Trophoblast cell (in vitro differentiated cells and primary cell): ENCODE results near the gene BMS1.

Experiments used
- DNase-seq, 2 donors: peaks; one replicate each; pipeline ENCODE4 v3.0.0-alpha.2; 2016
- H2AFZ ChIP-seq: 2 replicates; pipeline ENCODE4 v1.6.1; 2013; ENCODE audit warnings: low read length, moderate library complexity, mild to moderate bottlenecking; ENCODE audit not compliant: insufficient read depth, poor library complexity
- H2AK5ac ChIP-seq: 2 replicates; pipeline ENCODE4 v1.6.1; 2013; ENCODE audit warnings: mild to moderate bottlenecking, low read length
- H2BK120ac ChIP-seq: 2 replicates; pipeline ENCODE4 v1.6.1; 2013; ENCODE audit warnings: low read length, mild to moderate bottlenecking, moderate library complexity; ENCODE audit not compliant: insufficient read depth, poor library complexity
- H2BK12ac ChIP-seq: 2 replicates; pipeline ENCODE4 v1.6.1; 2013; ENCODE audit warnings: mild to moderate bottlenecking, low read length, moderate library complexity
- H2BK5ac ChIP-seq: 2 replicates; pipeline ENCODE4 v1.6.1; 2013; ENCODE audit warnings: low read length, low read depth, moderate library complexity, mild to moderate bottlenecking; ENCODE audit not compliant: poor library complexity
- H3K14ac ChIP-seq: 2 replicates; pipeline ENCODE4 v1.6.1; 2013; ENCODE audit warnings: mild to moderate bottlenecking, low read length
- H3K18ac ChIP-seq: 2 replicates; pipeline ENCODE4 v1.6.1; 2013; ENCODE audit warnings: mild to moderate bottlenecking, low read length
- H3K23ac ChIP-seq: 2 replicates; pipeline ENCODE4 v1.6.1; 2013; ENCODE audit warnings: low read length
- H3K27ac ChIP-seq: 2 replicates; pipeline ENCODE4 v1.5.1; 2013; ENCODE audit warnings: low read depth, mild to moderate bottlenecking, inconsistent platforms, low read length, moderate library complexity
- H3K27me3 ChIP-seq: 2 replicates; pipeline ENCODE4 v1.6.1; 2013; ENCODE audit warnings: inconsistent platforms, mild to moderate bottlenecking, low read length, moderate library complexity; ENCODE audit not compliant: insufficient read depth
- H3K36me3 ChIP-seq, 2 experiments: 1 replicate in 1 of 2; 2 replicates in 1 of 2; pipeline ENCODE4 v1.6.1; 2013; ENCODE audit warnings: low read length in 2 of 2, mild to moderate bottlenecking in 2 of 2, moderate library complexity in 1 of 2; ENCODE audit not compliant: insufficient read depth in 2 of 2, control insufficient read depth in 1 of 2
- H3K4ac ChIP-seq: 2 replicates; pipeline ENCODE4 v1.6.1; 2013; ENCODE audit warnings: low read depth, mild to moderate bottlenecking, low read length, moderate library complexity
- H3K4me1 ChIP-seq, 2 experiments: 1 replicate in 1 of 2; 2 replicates in 1 of 2; pipeline ENCODE4 v1.6.1; 2013; ENCODE audit warnings: low read length in 2 of 2, mild to moderate bottlenecking in 2 of 2, moderate library complexity in 1 of 2; ENCODE audit not compliant: insufficient read depth in 2 of 2, control insufficient read depth in 1 of 2
- H3K4me2 ChIP-seq: 2 replicates; pipeline ENCODE4 v1.6.1; 2013; ENCODE audit warnings: inconsistent platforms, mild to moderate bottlenecking, low read length, moderate library complexity
- H3K4me3 ChIP-seq: 2 replicates; pipeline ENCODE4 v1.5.1; 2013; ENCODE audit warnings: mild to moderate bottlenecking, low read depth, low read length, inconsistent platforms
- H3K79me1 ChIP-seq: one replicate; pipeline ENCODE4 v1.6.1; 2013; ENCODE audit warnings: low read length
- H3K79me2 ChIP-seq: 2 replicates; pipeline ENCODE4 v1.6.1; 2013; ENCODE audit warnings: low read length, mild to moderate bottlenecking; ENCODE audit not compliant: control insufficient read depth, insufficient read depth, poor library complexity
- H3K9ac ChIP-seq: 2 replicates; pipeline ENCODE4 v1.6.1; 2013; ENCODE audit warnings: mild to moderate bottlenecking, low read length
- H3K9me3 ChIP-seq: 2 replicates; pipeline ENCODE4 v1.6.1; 2013; ENCODE audit warnings: low read depth, mild to moderate bottlenecking, control low read depth, inconsistent platforms, low read length; ENCODE audit not compliant: insufficient read depth
- H4K12ac ChIP-seq: 2 replicates; pipeline ENCODE4 v1.6.1; 2013; ENCODE audit warnings: low read depth, mild to moderate bottlenecking, low read length, moderate library complexity
- H4K8ac ChIP-seq: 2 replicates; pipeline ENCODE4 v1.6.1; 2013; ENCODE audit warnings: low read depth, mild to moderate bottlenecking, low read length, moderate library complexity
- H4K91ac ChIP-seq: one replicate; pipeline ENCODE4 v1.6.1; 2013; ENCODE audit warnings: low read depth, mild to moderate bottlenecking, low read length, moderate library complexity
- WGBS: extraction: QIAGEN DNeasy Blood & Tissue Kit; methylation state at CpG from one replicate; pipeline ENCODE4 v1.1.7; 2013; ENCODE audit warnings: missing lambda C conversion rate; ENCODE audit not compliant: insufficient read length, insufficient coverage; ENCODE audit errors: extremely low coverage; 5-methylcytosine and 5-hydroxymethylcytosine counted together

Gene BMS1

GRCh38 chr10:42743697-42744096 lies 38.9 kb upstream of the BMS1 start:
- Histone ChIP-seq H2BK5ac (no peak overlapping the region), H2BK120ac (no peak overlapping the region), H3K27ac (no peak overlapping the region), H3K27me3 (no peaks in the 10 kb centered on the region), H2AK5ac (no peak overlapping the region), H3K9ac (no peak overlapping the region), H3K14ac (no peak overlapping the region), H3K9me3 (peaks cover 13% of the 10 kb centered on the region), H3K4me1 (no peaks in the 10 kb centered on the region), H4K12ac (no peak overlapping the region), H3K18ac (no peak overlapping the region), H3K4me3 (no peak overlapping the region), H3K79me1 (no peaks in the 10 kb centered on the region), H3K4me2 (no peak overlapping the region), H3K79me2 (no peaks in the 10 kb centered on the region), H4K91ac (no peak overlapping the region), H4K8ac (no peak overlapping the region), H3K4ac (no peak overlapping the region), H3K23ac (no peak overlapping the region), H2BK12ac (no peak overlapping the region), H3K36me3 (no peaks in the 10 kb centered on the region), H2AFZ (no peak overlapping the region)
- WGBS = no CpG with 5 or more reads among the region's 3 CpGs
- DNase-seq = no peak

- no peak overlapping the region for H3K4ac ChIP-seq
- no peak overlapping the region for H3K23ac ChIP-seq
- H3K36me3 ChIP-seq = no peaks in the 10 kb centered on the region
- no peak overlapping the region for H2BK12ac ChIP-seq
- no peak overlapping the region for H3K4me2 ChIP-seq
- no peak overlapping the region for H4K91ac ChIP-seq
- no peak overlapping the region for H3K9ac ChIP-seq
- H4K8ac ChIP-seq = no peak overlapping the region
- H4K12ac ChIP-seq = no peak overlapping the region
- H3K27ac ChIP-seq = no peak overlapping the region
- H2BK5ac ChIP-seq = no peak overlapping the region
- no peaks in the 10 kb centered on the region for H3K79me1 ChIP-seq
- H2AK5ac ChIP-seq = no peak overlapping the region
- no peak overlapping the region for H2BK120ac ChIP-seq
- H3K4me1 ChIP-seq = no peaks in the 10 kb centered on the region
- no peak for DNase-seq
- peaks cover 13% of the 10 kb centered on the region for H3K9me3 ChIP-seq
- H3K27me3 ChIP-seq = no peaks in the 10 kb centered on the region
- no peak overlapping the region for H3K14ac ChIP-seq
- H2AFZ ChIP-seq = no peak overlapping the region
- WGBS = no CpG with 5 or more reads among the region's 3 CpGs
- H3K79me2 ChIP-seq = no peaks in the 10 kb centered on the region
- no peak overlapping the region for H3K4me3 ChIP-seq
- H3K18ac ChIP-seq = no peak overlapping the region
Observed at GRCh38 chr10:42744134-42744701, 38.4 kb upstream of the BMS1 start.

GRCh38 chr10:42753126-42753506 lies 29.5 kb upstream of the BMS1 start:
- Histone ChIP-seq H2BK120ac (no peak overlapping the region), H3K23ac (no peak overlapping the region), H3K4me1 (peaks cover 12% of the 10 kb centered on the region in 2 experiments), H3K4ac (no peak overlapping the region), H3K27me3 (peaks cover 38% of the 10 kb centered on the region), H2AK5ac (no peak overlapping the region), H3K27ac (no peak overlapping the region), H3K14ac (no peak overlapping the region), H2BK12ac (no peak overlapping the region), H3K18ac (no peak overlapping the region), H3K4me3 (no peak overlapping the region), H4K12ac (no peak overlapping the region), H3K36me3 (no peaks in the 10 kb centered on the region), H4K8ac (no peak overlapping the region), H2BK5ac (no peak overlapping the region), H3K79me1 (no peaks in the 10 kb centered on the region), H3K4me2 (peak overlapping the region; percentile 76), H3K79me2 (no peaks in the 10 kb centered on the region), H4K91ac (no peak overlapping the region), H3K9ac (no peak overlapping the region), H2AFZ (no peak overlapping the region), H3K9me3 (peaks cover 23% of the 10 kb centered on the region)
- peak; percentile 77 to 95 for DNase-seq
- WGBS = no CpG with 5 or more reads among the region's 28 CpGs

GRCh38 chr10:42753507-42754154 lies 29.0 kb upstream of the BMS1 start:
- Histone ChIP-seq H3K4me1 (peaks cover 12% of the 10 kb centered on the region in 2 experiments), H4K8ac (no peak overlapping the region), H2BK12ac (no peak overlapping the region), H2AFZ (peak overlapping the region; percentile 50), H3K4me3 (no peak overlapping the region), H3K9ac (no peak overlapping the region), H3K4ac (no peak overlapping the region), H3K36me3 (no peaks in the 10 kb centered on the region), H3K23ac (no peak overlapping the region), H3K14ac (peak overlapping the region; percentile 13), H4K12ac (no peak overlapping the region), H4K91ac (no peak overlapping the region), H3K27ac (no peak overlapping the region), H3K79me2 (no peaks in the 10 kb centered on the region), H2BK5ac (no peak overlapping the region), H3K4me2 (peak overlapping the region; percentile 76), H3K18ac (no peak overlapping the region), H2BK120ac (no peak overlapping the region), H2AK5ac (no peak overlapping the region), H3K9me3 (peaks cover 23% of the 10 kb centered on the region), H3K79me1 (no peaks in the 10 kb centered on the region), H3K27me3 (peaks cover 38% of the 10 kb centered on the region)
- peak in 1 of 2 donors; percentile 47 for DNase-seq
- no CpG with 5 or more reads among the region's 51 CpGs for WGBS
